Type B pancreatic cell (in vitro differentiated cells): ENCODE data around the gene UTP14A. TPM values are rescaled to one million over a fixed set of nuclear protein-coding genes. Genes with fewer than 3 reads are reported as not detected.
A peak's percentile ranks its signal among the peaks of the same experiment; 100 is the strongest.

Experiments used
- DNase-seq: peaks from one replicate; pipeline ENCODE4 v3.0.0; 2021; ENCODE audit warnings: mixed read lengths; ENCODE audit not compliant: unreplicated experiment; ENCODE audit errors: extremely low spot score
- H3K27ac Mint-ChIP-seq: 2 replicates; pipeline ENCODE4 v1.8.0; 2021; ENCODE audit warnings: mild to moderate bottlenecking, mixed read lengths
- H3K27me3 Mint-ChIP-seq: 2 replicates; pipeline ENCODE4 v1.8.0; 2021; ENCODE audit warnings: mixed read lengths
- H3K36me3 Mint-ChIP-seq: 2 replicates; pipeline ENCODE4 v1.8.0; 2021; ENCODE audit warnings: mixed read lengths
- H3K4me1 Mint-ChIP-seq: one replicate; pipeline ENCODE4 v1.8.0; 2021; ENCODE audit warnings: mixed read lengths; ENCODE audit not compliant: unreplicated experiment
- H3K4me3 Mint-ChIP-seq: 2 replicates; pipeline ENCODE4 v1.8.0; 2021; ENCODE audit warnings: mild to moderate bottlenecking, mixed read lengths
- H3K9me3 Mint-ChIP-seq: 2 replicates; pipeline ENCODE4 v1.8.0; 2021; ENCODE audit warnings: mixed read lengths
- total RNA-seq: library from RNA; stranded (reverse); gene quantifications from 2 replicates; pipeline ENCODE4 v1.2.1, GENCODE V29; 2021; ENCODE audit warnings: low replicate concordance
- TF ChIP-seq, protein P1 (sequence below): fragments of 200-600 bp; sonication (generic); conservative IDR thresholded peaks from 2 replicates; pipeline ENCODE4 v1.5.0; 2021; ENCODE audit warnings: antibody characterized with exemption, mild to moderate bottlenecking

UTP14A gene
- total RNA-seq, 1 donor from 2014 or later: 21.9 TPM

DNA sequence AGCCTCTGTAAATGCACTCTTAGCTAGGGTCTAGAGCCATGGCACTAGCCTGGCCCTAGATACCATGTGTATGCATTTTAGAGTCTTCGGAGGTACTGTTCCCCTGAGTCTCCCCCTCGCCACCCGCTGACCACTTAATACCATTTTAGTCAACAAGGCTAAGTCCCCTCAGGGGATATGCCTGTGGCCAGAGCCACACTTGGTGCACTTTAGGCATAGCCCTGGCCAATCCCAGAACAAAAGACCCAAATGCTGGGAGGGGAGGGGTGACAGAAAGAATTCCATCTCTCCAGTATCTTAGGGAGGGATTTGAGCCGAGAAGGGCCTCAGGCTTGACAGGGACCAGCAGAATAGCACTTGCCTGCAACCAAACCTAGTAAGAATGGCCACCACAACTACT, 47.9 kb downstream of the UTP14A start:
- DNase-seq: no peak
- Mint-ChIP-seq H3K4me1 (no peaks in the 10 kb centered on the region), H3K9me3 (peaks cover 4% of the 10 kb centered on the region), H3K27me3 (peaks cover 24% of the 10 kb centered on the region), H3K4me3 (peak overlapping the region; percentile 68), H3K27ac (no peak overlapping the region), H3K36me3 (no peaks in the 10 kb centered on the region)
- TF ChIP-seq, protein P1, sequence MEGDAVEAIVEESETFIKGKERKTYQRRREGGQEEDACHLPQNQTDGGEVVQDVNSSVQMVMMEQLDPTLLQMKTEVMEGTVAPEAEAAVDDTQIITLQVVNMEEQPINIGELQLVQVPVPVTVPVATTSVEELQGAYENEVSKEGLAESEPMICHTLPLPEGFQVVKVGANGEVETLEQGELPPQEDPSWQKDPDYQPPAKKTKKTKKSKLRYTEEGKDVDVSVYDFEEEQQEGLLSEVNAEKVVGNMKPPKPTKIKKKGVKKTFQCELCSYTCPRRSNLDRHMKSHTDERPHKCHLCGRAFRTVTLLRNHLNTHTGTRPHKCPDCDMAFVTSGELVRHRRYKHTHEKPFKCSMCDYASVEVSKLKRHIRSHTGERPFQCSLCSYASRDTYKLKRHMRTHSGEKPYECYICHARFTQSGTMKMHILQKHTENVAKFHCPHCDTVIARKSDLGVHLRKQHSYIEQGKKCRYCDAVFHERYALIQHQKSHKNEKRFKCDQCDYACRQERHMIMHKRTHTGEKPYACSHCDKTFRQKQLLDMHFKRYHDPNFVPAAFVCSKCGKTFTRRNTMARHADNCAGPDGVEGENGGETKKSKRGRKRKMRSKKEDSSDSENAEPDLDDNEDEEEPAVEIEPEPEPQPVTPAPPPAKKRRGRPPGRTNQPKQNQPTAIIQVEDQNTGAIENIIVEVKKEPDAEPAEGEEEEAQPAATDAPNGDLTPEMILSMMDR: no peak

GRCh38 chrX:129954804-129955203, 48.8 kb downstream of the UTP14A start:
- DNase-seq: no peak
- peaks cover 3% of the 10 kb centered on the region for H3K4me1 Mint-ChIP-seq
- TF ChIP-seq, protein P1: no peak
- H3K36me3 Mint-ChIP-seq: no peaks in the 10 kb centered on the region
- peaks cover 24% of the 10 kb centered on the region for H3K27me3 Mint-ChIP-seq
- no peak overlapping the region for H3K4me3 Mint-ChIP-seq
- peaks cover 4% of the 10 kb centered on the region for H3K9me3 Mint-ChIP-seq
- H3K27ac Mint-ChIP-seq: no peak overlapping the region

- H3K4me3 Mint-ChIP-seq: peak overlapping the region; percentile 6
- peaks cover 4% of the 10 kb centered on the region for H3K4me1 Mint-ChIP-seq
- peaks cover 4% of the 10 kb centered on the region for H3K9me3 Mint-ChIP-seq
- no peaks in the 10 kb centered on the region for H3K36me3 Mint-ChIP-seq
- H3K27me3 Mint-ChIP-seq: peaks cover 24% of the 10 kb centered on the region
- DNase-seq: no peak
- no peak overlapping the region for H3K27ac Mint-ChIP-seq
- TF ChIP-seq, protein P1: no peak
These were observed 49.7 kb downstream of the UTP14A start for GRCh38 chrX:129955682-129956081.

DNA sequence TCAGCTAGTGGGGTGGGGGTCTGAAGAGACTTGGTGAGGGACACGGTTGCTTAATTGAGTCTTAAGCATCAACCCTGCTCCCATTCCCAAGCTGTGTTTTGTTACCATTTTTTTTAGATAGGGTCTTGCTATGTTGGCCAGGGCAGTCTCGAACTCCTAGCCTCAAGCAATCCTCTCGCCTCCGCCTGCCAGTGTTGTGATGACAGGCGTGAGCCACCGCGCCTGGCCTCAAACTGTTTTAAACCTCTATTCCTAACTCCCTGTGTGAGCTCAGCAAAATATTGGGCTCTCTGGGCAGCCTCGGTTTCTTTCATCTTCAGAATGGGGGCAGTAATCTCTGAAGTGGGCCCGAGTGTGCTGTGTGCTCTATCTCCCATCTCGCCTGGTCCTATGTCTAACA, 50.2 kb downstream of the UTP14A start:
- Mint-ChIP-seq H3K4me1 (peaks cover 4% of the 10 kb centered on the region), H3K27ac (no peak overlapping the region), H3K27me3 (peaks cover 24% of the 10 kb centered on the region), H3K4me3 (peak overlapping the region; percentile 47), H3K36me3 (no peaks in the 10 kb centered on the region), H3K9me3 (peaks cover 4% of the 10 kb centered on the region)
- TF ChIP-seq, protein P1: no peak
- DNase-seq: no peak

- Mint-ChIP-seq H3K36me3 (no peaks in the 10 kb centered on the region), H3K9me3 (peaks cover 3% of the 10 kb centered on the region), H3K27me3 (peaks cover 24% of the 10 kb centered on the region), H3K4me3 (peak overlapping the region; percentile 74), H3K27ac (no peak overlapping the region), H3K4me1 (peaks cover 8% of the 10 kb centered on the region)
- TF ChIP-seq, protein P1: no peak
- no peak for DNase-seq
These were observed 50.8 kb downstream of the UTP14A start for GRCh38 chrX:129956765-129957164.
